ENCODE results near the gene SLC30A9.

DNA sequence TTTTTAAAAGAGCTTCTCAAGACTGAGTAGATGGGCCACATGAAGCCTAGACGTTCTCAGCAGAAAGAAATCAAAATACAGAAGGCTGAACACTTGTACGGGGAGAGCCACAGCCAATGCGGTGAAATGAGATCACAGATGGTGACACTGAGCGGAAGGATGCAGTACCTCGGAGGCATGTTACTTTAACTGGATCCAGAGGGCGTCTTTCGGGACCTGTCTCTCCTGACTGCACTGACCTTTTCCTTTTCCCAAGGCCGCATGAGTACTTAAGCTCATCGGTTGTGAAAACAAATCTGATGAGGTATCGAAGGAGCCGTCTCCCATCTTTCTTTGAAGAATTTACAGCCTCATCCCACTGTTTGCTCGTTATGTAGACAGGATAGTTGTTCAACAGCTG lies 129.6 kb downstream of the SLC30A9 start:
- TF ChIP-seq CTCF (conservative IDR thresholded peaks at IDR 0.05; ENCODE audit: low read depth, low read length) (no peak), EZH2phosphoT487 (IDR thresholded peaks at IDR 0.05; ENCODE audit: borderline replicate concordance, low read length) (no peak)

All from PC-3 (cell line).